H1 (cell line): ENCODE results near the gene ADGRL3. TPM values are rescaled to one million over a fixed set of nuclear protein-coding genes. Genes with fewer than 3 reads are reported as not detected.

Experiments used
- GABPA ChIP-seq: IDR thresholded peaks from 2 replicates; pipeline ENCODE4 v1.6.1; 2011; ENCODE audit warnings: mild to moderate bottlenecking, low read length, moderate library complexity, borderline replicate concordance; ENCODE audit not compliant: insufficient read depth
- JUND ChIP-seq: IDR thresholded peaks from 2 replicates; pipeline ENCODE4 v1.6.1; 2011; ENCODE audit warnings: mild to moderate bottlenecking, improper control_type of control experiment, low read length
- RNF2 ChIP-seq: fragments of 200-900, 300-1000 bp; sonication (generic); IDR thresholded peaks from 2 replicates; pipeline ENCODE4 v1.7.1; 2016; ENCODE audit warnings: borderline replicate concordance, low read depth, mild to moderate bottlenecking, antibody characterized with exemption, low read length; ENCODE audit not compliant: poor library complexity, severe bottlenecking; ENCODE audit errors: missing control alignments
- SIN3A ChIP-seq, 2 experiments: IDR thresholded peaks in 1 of 2; conservative IDR thresholded peaks in 1 of 2; 2 replicates each; pipeline ENCODE4 v1.6.1; 2011 to 2012; ENCODE audit warnings: low read length in 2 of 2, improper control_type of control experiment in 1 of 2, low read depth in 1 of 2, mild to moderate bottlenecking in 1 of 2
- TBP ChIP-seq: IDR thresholded peaks from 2 replicates; pipeline ENCODE4 v1.6.1; 2011; ENCODE audit warnings: low read depth, low read length, improper control_type of control experiment
- ZNF274 ChIP-seq: IDR thresholded peaks from 2 replicates; pipeline ENCODE4 v1.7.0; 2012; ENCODE audit warnings: low read length, borderline replicate concordance; ENCODE audit errors: extremely low read depth
- polyA plus RNA-seq, 7 experiments: library from polyadenylated mRNA; depleted of rRNA in 3 of 7; stranded (reverse) in 5 of 7; unstranded in 2 of 7; fragments of >200 nt in 5 of 7; fragments of 200-250 nt in 2 of 7; gene quantifications; 1 replicate in 5 of 7; 2 replicates in 1 of 7; 4 replicates in 1 of 7; pipeline versions ENCODE4 v1.2.1 to v1.2.3, GENCODE V29; 2011 to 2013; ENCODE audit warnings: missing spikeins in 2 of 7, mixed read lengths in 2 of 7
- total RNA-seq: library from RNA; stranded (reverse); fragmentation: NEBNext Ultra II Directional; extraction: Animal tissue kit (Norgen Biotek cat#: 25700); gene quantifications from 2 replicates; pipeline ENCODE4 v1.2.1, GENCODE V29; 2021

Gene ADGRL3
- total and polyA plus RNA-seq, 2 of the 8 experiments (the other 6 are each of a cell fraction or from before 2014, with no cell fraction given): 6.6 to 13.0 TPM

DNA sequence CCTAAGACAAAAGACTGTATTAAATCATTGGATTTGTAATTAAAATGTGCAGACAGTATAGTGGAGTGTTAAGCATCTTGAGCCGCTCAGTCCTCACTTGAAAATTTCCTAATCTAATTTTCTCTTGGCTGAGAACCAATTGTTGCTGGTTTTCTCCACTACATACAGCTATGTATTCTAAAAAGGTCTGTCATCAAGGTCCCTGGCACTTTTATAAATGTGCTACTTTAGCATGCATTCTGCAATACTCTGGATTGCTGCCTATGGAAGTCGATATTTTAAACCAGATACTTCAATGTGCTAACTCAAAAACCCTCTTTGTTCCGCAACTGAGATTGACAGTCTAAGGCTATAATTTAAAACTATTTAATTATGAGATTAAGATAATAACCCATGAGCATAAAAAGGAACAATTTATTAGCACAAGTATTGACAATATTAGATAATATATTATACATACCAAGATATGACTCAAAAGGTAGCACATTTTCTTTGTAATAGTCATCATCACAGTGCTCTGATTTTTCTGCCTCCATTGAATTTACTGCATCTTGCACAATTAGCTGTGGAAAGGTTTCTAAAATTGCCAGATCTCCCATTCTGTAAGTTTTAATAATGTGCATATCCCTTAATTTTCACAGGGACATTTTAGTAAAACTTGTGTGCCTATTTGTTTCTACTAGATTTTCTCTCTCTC, 815.1 kb downstream of the ADGRL3 start (continued):
- no peak for TF ChIP-seq RNF2
- TF ChIP-seq GABPA: no peak
- no peak for TF ChIP-seq ZNF274
- no peak for TF ChIP-seq TBP
- TF ChIP-seq JUND: no peak
- no peak for TF ChIP-seq SIN3A (conservative IDR thresholded peaks at IDR 0.05 in 1 of 2, IDR thresholded peaks at IDR 0.05 in 1 of 2; ENCODE audit: low read depth in 1 of 2, low read length in 2 of 2)
- TF ChIP-seq, all 59 proteins: peak for 0
